Ramos (cell line): ENCODE measurements around the gene ARHGAP25.

Experiments used
- in situ Hi-C: fragments of 300-500 bp; cut with MboI; formaldehyde crosslinking; loops from one replicate; pipeline ENCODE4 v1.14.3; 2022; ENCODE audit warnings: low sequenced_read_pairs; ENCODE audit not compliant: unreplicated experiment

Gene ARHGAP25

DNA sequence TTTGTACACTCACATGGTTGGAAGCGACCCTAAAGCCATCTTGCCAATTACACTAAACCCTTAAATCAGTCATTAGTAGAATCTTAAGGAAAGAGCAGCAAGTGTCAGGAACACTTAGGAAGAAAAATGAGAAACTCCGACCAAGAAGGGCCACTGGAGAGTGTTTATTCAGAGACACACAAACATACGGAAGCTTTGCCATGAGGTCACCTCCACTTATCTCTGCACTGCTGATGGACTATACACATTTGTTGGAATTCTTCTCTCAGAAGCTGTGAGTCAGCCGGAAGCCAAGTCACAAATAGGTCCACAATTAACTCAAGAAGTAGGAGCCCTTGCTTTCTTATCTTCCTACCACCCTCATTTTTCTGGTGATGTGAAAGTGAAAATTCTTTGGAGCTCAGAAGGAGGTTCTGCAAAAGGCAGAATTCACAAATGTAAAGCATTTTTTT is 115.0 kb downstream of the ARHGAP25 start:
- in situ Hi-C loops = loop anchor here (5.0 kb wide), 1 partner anchor 43 kb away; no protein-coding TSS in a partner anchor

DNA sequence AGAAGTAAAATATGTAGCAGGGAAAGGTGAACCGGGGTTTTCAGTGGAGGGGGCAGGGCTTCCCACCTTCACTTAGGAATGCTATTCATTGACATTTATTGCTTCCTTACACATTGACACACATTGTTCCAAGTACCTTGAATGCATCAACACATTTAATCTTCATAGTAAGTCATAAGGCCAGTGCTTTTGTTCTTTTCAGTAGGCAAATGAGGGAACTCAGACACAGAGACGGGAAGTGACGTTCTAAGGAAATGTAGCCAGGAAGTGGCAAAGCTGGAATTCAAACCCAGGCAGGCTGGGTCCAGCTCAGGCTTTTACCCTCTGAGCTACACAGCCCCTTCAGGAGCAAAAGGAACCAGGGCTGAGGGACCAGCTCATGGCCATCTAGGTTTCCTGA is 115.9 kb downstream of the ARHGAP25 start:
- in situ Hi-C loops = no loop called here

DNA sequence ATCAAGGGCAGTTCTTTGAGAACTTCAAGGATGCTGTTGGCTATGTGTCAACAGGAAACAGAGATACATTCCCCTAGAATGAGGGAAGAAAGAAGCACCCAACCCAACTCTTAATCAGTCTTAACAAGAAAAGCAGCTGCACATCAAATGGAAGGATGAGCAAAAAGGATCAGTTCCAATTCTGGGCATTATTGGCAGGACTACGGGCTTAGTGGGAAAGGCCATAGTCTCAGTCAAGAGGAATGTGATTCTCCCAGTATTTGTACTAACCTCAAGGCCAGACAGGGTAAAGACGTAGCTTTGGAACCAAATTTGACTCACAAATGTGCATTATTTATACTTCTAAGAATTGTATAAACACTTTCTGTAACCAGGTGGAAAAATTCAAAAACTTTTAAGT is 118.4 kb downstream of the ARHGAP25 start:
- in situ Hi-C loops = no loop called here

DNA sequence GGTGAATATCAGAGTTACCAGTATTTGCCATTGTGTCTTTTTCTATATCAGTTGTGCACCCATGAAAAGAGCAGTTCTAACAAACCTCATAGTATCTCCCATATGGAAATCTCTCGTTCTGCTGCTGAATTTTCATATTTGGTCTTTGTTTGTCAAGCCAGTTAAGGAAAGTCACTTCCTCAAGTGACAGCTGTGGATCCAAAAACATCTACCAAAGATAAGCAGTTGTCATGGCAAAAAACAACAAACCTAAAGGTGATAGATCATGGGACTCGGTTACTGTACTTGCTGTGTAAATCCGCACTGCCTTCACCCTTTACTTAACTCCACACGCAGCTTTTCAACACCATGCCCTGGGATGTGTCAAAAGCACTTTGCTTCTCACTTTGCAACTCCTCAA is 119.3 kb downstream of the ARHGAP25 start:
- in situ Hi-C loops = no loop called here

DNA sequence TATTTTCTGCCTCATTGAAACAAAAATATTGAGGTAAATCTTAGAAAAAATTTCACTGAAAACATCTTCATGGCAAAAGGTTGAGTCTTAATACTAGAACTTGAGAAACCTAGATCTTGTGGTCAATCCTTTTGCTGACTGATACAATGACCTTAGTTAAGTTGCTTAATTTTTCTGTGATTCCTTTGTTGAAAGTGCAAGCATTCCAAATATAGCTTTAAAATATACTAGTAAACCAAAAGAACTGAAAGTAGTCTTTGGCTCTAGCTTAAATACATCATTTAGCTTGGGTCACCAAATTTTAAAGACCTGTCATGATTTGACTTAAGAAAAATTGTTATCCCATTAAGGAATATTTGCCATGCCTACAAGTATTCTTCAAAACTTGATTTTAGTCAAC is 119.9 kb downstream of the ARHGAP25 start:
- in situ Hi-C loops = no loop called here

DNA sequence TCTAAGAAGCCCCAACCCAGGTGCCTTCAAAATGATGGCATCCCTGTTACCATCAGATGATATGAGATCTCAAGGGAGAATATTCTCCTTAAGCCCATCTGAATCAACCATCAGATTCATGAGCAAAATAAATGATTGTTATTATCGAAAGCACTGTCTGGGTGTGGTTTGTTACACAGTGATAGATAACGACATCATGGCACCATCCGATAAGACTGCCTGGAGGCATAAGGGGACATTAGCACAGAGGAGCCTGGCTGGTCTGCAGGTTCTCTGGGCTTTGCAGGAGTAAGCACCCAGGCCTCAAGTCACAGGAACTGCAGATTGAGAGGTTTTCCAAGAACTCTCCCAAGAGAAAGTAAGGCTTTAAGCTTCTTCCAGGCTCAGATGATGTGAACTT is 120.9 kb downstream of the ARHGAP25 start:
- in situ Hi-C loops = no loop called here

DNA sequence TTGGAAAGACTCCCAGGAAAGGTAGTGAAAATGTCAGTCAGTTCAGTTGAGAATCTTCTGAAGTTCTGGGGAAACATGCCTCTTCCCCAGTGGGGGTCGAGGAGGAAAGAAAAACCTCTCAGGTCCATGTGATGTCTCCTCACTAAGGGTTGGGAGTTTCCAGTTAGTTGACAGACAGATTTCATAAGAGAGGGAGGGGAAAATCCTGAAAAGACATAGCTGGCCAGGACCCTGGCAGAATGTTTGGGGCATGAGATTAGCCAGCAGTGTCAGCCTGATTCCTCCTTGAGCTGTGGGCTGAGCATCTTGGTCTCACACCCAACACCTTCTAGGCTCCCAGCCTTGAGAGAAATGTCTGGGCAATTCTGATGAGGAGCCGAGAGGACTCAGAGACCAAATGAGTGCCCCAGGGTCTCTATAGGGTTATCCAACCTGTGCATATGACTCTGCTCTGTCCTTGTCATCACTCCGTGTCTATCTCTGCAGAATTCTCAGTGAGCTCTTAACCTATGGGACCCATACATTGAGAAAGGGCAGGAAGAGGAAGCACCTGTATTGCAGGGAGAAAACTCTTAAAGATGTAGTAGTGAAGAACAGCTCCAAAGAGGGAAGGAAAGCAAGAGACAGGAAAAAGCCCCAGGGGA is 122.7 kb downstream of the ARHGAP25 start:
- in situ Hi-C loops = no loop called here

DNA sequence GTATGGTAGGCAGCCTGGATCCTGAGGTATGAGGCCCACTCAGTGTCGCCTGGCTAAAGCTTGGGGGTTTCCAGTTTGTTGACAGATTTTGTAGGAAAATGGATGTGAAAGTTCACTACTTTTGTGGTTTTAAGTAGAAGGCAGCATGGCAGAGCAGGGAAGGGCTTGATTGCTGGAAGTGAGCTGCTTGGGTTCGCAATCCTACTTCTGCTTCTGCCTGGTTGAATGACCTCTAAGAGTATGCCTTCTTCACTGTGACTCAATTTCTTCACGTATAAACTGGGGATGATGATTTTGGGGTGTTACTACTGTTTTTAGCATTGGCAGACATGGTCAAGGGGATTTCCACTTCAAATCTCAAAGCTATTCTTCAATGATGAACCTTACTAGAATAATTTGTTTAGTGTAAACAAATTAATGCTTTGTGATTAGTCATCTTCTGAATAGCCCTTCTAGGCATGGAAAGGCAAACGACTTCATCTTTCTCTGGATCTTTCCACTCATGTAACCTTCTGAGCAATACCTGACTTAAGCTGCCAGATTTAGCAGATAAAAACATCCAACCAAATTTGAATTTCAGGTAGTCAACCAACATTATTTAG is 123.3 kb downstream of the ARHGAP25 start:
- in situ Hi-C loops = no loop called here

DNA sequence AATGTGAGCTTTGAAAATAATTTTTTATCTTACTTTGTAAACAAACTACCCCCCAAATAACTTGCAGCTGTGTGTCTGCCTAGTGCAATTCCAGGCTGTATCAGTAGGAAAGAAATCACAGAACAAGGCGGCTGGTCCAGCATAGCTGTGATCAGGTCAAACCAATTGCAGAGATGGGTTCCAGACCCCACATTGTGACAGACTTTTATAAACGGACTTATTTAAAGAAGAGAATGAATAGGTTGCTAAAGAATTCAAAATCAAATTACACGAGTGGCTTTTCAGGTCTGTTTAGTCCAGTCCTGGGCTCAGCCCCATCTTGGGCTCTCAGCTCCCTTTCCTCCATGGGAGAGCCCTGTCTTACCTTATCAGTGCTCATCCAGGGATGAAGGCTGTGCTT is 125.5 kb downstream of the ARHGAP25 start:
- in situ Hi-C loops = no loop called here

DNA sequence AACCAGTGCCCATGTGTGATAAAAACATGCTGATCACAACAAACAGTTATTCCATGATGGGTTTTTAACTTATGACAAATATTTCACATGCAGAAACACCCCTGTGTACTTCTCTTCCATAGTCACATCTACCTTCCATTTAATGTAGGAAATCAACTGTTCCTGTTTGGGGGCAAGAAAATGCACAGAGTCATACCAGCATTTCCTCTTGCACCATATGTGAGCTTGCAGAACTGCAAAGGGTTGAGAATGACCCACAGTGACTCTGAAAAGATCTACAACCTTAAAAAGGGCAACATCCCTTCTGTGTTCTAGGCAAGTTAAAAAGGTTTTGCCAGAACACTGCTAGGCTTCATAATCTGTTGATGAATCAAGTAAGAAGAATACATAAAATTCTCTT is 126.7 kb downstream of the ARHGAP25 start:
- in situ Hi-C loops = no loop called here

DNA sequence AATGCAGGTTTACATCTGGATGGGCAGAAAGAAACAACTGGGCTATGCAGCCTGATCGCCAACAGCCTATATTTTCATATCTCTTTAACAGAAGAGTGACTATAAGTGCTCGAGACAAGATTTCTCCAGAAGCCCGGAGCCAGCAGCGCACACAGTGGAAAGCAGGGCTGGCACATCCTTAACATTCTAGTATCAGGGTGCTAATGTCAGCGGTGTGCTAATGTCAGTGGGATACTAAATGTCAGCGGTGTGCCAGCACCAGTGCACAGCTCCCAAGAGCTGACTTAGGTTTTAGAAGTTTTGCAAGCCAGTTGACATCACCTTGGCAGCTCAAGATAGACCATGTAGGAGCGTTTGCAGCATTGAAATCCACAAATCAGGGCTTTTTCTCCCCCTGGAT is 128.3 kb downstream of the ARHGAP25 start:
- in situ Hi-C loops = no loop called here

DNA sequence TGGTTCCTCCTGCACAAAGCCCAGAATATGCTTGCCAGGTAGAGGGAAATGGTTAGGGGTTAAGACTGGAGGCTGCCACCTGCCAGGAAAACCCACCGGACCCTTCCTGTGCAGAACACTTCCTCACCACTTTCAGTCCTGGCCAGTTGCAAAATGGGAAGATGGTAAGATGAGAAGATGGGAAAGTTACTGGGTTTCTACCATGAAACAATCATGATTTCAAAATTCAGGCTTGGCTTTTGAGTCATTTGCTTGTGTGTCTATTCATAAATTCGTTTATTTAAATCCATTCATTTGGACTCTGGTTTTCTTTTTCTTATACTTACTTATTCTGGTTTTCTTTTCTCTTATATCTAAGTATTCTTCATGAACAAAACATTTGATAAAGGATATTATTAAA is 129.4 kb downstream of the ARHGAP25 start:
- in situ Hi-C loops = no loop called here

DNA sequence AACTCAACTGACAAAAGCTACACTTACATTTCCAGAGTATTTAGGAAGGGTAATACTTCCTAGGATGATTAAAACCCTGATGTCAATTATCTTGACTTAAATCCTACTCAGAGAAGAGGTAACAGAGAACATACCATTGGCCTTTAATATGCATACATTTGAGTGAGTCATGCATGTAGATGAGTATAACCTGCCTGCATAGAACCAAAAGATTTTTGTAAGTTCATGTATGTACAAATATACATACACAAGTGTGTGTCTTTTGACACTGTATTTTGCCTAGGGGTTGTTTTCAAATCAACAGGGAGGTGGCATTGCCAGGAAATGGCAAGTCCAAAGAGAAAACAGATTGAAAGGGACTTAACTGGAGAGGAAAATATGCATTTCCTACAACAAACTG is 130.5 kb downstream of the ARHGAP25 start:
- in situ Hi-C loops = no loop called here

DNA sequence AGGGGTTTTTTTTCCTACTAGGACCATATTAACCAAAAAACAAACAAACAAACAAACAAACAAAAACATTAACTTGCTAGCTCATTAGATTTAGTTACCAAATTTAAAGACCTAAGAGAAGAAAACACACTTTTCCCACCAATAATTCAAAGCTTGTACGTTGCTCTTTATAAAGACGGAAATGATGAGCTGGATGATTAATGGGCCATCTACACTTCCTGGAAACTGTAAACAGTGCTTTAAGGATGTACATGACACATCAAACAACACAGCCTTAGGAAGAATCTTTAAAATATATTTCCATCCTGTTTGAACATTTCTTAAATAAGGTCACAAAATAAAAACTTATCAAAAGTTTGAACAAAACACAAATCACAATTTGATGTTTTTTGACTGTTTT is 135.6 kb downstream of the ARHGAP25 start:
- in situ Hi-C loops = no loop called here

DNA sequence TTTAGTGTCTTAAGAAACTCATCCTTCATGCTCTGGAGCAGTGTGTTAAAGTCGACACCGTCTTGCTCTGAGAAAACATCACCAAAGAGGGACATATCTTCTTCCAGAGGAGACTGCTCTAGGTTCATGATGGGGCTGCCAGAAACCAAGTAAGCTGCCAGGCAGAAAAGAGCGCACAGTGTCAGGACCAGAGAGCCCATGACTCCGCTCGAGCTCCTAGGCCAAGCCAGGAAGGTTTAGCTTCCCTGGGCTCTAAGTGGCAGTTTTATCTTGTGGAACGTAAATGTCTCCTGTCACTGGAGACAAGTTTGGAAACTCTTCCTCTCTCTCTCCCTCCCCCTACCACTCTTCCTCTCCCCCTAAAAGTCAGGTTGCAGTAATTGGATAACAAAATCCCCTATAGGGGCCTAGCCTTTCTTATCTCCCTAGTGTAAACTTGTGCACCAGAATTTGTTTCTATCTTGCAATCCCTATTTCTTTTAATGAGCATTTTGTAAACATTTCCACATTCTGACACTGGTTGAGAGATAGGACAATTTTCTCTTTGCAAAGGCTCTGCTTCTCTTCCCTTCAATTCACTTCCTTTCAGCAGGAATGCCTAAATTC is 136.7 kb downstream of the ARHGAP25 start, which contains the start of gene BMP10:
TSS of gene BMP10 (minus strand) at position 239 of the 606 bp plus-strand sequence. CDS start at position 200, 39 bp downstream.
- in situ Hi-C loops = no loop called here
